GM21723 (cell line): ENCODE results near the gene KANSL1.

ENCODE experiments used
- ATAC-seq: cut with Tn5 transposase; IDR thresholded peaks from one replicate; pipeline ENCODE4 v1.9.1; 2021; ENCODE audit warnings: mild to moderate bottlenecking, moderate library complexity; ENCODE audit not compliant: unreplicated experiment

Gene KANSL1

GRCh38 chr17:46086821-46087220, 106.4 kb downstream of the KANSL1 start:
- no peak for ATAC-seq

DNA sequence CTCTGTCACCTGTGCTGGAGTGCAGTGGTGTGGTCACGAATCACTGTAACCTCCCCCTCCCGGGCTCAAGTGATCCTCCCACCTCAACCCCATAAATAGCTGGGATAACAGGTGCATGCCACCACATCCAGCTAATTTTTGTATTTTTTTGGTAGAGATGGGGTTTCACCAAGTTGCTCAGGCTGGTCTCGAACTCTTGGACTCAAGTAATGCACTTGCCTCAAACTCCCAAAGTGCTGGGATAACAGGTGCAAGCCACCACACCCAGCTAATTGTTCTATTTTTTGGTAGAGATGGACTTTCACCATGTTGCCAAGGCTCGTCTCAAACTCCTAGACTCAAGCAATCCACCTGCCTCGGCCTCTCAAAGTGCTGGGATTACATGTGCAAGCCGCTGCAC, 107.7 kb downstream of the KANSL1 start:
- ATAC-seq, result no peak

GRCh38 chr17:46082257-46082656, 111.0 kb downstream of the KANSL1 start:
- ATAC-seq, result no peak

DNA sequence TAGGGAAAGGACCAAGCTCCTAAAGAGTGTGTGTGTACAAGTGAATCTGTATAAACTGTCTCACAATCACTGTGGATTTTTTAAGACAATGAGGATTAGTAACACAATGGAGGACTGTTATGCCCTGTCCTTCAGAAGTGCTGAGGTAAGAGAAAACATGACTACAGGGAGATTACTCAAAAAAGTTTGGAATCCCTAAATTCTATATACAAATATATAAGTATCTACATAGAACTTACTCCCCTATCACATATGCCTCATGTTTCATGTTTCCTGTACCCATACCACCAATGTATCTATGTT, 112.3 kb downstream of the KANSL1 start:
- ATAC-seq, result no peak

- ATAC-seq, result no peak
Observed at GRCh38 chr17:46080118-46081017, 112.9 kb downstream of the KANSL1 start.

DNA sequence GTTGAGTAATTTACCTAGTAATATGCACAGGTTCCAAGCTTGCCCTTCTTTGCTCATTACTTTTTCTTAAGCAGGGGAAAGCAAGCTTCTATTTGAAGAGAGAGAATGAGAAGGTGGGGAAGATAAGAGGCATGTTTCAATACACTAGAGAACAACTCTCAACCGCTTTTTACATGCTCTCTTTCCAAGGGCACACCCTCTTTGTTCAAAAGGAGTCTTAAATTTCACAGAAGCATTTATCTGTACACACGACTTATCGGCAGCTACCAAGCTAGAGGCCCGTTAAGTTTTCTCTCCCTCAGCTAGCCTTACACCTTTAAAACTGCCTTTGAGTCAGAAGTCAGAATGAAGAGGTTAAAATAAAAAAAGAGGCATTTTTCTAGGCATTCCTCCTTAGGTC, 114.6 kb downstream of the KANSL1 start:
- no peak for ATAC-seq

DNA sequence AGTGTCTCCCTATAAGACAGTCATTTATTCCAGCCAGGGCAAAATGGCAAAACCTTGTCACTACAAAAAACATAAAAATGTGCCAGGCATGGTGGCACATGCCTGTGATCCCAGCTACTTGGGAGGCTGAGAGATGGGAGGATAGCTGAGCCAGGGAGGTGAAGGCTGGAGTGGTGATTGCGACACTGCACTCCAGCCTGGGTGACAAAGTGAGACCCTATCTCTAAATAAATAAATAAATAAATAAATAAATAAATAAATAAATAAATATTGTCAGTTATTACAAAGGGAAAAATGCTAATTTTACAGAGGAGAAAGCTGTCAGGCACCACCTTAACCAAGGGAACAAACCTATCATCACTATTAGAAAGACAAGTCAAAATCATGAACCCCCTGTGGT, 118.7 kb downstream of the KANSL1 start:
- ATAC-seq, result no peak

- no peak for ATAC-seq
Observed at GRCh38 chr17:46072998-46073397, 120.2 kb downstream of the KANSL1 start.

- ATAC-seq, result no peak
Observed at GRCh38 chr17:46071796-46072195, 121.4 kb downstream of the KANSL1 start.

- ATAC-seq, result no peak
Observed at GRCh38 chr17:46064460-46064859, 128.8 kb downstream of the KANSL1 start.

DNA sequence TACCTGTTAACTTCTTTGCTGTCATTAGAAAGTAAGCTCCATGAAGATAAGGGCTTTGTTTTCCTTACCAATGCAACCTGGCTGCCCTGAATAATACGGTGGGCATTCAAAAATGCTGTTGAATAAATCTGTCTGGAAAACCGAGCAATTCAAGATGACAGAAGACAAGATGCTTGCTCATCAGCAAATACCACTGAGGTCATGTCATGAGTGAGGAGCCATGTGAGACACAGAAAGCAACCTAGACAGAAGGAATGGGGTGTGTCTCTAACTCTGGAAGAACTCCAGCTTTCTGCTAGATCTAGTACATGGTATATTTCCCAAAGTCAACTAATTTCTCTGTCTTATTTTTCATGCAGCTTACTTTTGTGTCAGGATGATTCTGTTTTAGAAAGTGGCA, 130.0 kb downstream of the KANSL1 start:
- ATAC-seq, result no peak

- no peak for ATAC-seq
Observed at GRCh38 chr17:46061435-46061834, 131.8 kb downstream of the KANSL1 start.

DNA sequence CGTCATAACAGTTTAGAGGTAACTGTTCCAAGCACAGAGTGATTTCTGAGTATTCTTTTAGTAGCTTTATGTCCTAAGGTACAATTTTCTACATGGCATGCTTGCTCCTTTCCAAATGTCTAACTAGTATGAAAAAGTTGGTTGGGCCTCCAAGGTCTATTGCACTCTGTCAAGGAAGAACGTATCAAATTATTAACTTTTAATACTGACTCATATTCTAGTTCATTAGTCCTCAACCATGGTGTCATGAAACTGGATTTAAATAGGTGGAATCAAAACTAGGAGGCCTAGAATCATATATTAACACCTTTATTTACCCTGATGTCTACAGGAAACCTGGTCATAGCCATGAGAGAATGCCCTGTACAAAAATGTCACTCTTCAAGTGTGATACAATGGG, 132.8 kb downstream of the KANSL1 start:
- ATAC-seq, result no peak

- ATAC-seq, result no peak
Observed at GRCh38 chr17:46059486-46059885, 133.7 kb downstream of the KANSL1 start.

GRCh38 chr17:46057366-46057765, 135.9 kb downstream of the KANSL1 start:
- ATAC-seq, result no peak

GRCh38 chr17:46056800-46057304, 136.4 kb downstream of the KANSL1 start:
- ATAC-seq, result no peak

- ATAC-seq, result no peak
Observed at GRCh38 chr17:46053911-46054534, 139.2 kb downstream of the KANSL1 start.

DNA sequence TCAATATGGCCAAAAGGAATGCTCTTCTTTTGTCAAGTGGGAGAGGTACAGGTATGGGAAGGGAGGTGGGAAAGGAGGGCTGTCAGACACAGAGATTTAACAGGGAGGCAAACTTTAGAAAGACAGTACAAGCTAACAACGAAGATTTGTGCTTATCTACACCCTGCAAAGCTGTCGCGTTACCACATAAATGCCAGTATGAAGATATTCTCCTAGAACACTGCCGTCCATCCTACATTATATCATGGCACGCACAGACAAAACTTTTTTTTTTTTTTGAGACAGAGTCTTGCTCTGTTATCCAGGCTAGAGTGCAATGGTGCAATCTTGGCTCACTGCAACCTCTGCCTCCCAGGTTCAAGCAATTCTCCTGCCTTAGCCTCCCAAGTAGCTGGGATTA, 143.6 kb downstream of the KANSL1 start:
- ATAC-seq, result no peak

DNA sequence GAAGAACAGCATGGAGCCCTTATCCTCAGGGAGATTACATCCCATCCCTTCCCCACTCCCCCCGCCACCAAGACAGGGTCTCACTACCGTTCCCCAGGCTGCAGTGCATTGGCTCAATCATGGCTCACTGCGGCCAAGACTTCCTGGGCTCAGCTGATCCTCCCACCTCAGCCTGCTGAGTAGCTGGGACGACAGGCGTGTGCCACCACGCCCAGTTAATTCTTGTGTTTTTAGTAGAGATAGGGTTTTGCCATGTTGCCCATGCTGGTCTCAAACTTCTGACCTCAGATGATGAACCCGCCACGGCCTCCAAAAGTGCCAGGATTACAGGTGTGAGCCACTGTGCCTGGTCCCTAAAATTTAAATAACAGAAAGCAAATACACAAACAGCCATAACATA, 145.4 kb downstream of the KANSL1 start:
- ATAC-seq, result no peak

GRCh38 chr17:46047398-46047797, 145.8 kb downstream of the KANSL1 start:
- no peak for ATAC-seq

DNA sequence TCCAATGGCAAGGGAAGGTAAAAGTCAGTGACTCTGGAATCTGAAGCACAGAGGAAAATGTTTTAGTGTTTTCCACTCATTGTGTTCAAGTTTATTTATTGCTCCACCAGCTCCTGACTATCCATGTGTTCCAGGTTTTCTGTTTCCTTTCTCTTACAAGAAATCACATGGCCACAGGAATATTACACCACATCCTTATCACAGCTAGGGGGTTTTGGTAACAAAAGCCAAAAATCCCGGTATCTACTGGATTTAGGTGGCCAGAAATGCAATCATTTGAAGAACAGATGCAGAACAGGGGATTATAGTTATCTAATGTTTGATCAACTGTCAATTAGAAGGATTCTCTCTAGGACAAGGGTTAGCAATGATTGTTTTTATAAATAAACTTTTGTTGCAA, 146.3 kb downstream of the KANSL1 start:
- no peak for ATAC-seq

DNA sequence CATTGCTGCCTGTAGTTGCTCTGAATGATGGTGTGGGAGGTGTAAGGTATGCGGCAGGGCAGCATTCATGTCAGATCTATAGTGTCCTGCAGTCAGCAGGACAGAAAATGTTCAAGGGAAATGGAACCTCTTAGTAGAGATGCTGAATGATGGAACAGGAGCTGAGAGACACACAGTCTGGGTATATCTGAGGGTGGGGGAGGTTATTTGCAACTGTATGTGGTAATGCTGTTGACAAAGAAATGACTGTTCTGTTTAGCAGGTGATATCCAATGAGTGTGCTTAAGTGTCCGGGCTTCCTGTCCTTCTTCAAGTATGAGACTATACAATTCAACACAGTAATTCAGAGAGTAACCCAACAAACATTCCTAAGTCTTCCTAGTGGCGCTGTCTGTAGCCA, 147.6 kb downstream of the KANSL1 start:
- ATAC-seq, result no peak
